ENCODE data around the gene SEC24B.

The SEC24B gene

DNA sequence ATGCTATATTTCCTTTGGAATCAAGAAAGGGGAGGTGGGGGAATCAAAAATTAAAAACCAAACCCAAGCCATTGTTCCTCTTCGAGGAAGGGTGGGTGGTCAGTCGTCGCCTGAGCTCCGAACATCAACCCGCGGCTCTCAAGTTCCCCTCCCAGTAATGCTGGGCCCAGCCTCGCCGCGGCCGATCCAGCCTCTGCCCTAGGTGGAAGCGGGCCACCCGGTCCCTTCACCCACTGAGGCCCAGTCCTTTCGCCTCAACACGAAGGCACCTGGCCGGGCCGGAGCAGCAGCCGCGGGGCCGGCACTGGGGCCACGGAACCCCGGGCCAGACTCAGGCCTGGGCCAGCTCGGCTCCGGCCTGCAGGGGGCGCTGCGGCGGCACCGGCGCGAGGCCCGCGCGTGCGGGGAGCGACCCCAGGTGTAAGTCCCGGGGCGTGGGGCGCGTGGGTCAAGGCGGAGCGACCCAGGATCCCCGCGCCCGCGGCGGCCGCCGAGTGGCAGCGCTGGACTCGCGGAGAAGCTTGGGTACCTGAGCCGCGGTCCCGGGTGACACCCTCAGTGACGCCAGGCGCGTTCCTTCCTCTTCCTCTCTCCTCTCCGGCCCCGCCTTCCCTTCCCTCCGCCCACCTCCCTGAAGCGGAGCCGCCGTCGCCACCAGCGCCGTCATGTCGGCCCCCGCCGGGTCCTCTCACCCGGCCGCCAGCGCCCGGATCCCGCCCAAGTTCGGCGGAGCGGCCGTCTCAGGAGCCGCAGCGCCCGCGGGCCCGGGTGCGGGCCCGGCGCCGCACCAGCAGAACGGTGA is at the start of gene SEC24B:
TSS of gene SEC24B (plus strand) at position 611 of the 802 bp plus-strand sequence. CDS start at position 666, 55 bp downstream.
- peak; percentile 73 for DNase-seq

- no peak for DNase-seq
Measured at GRCh38 chr4:109383823-109384222, 49.8 kb upstream of the SEC24B start.

DNA sequence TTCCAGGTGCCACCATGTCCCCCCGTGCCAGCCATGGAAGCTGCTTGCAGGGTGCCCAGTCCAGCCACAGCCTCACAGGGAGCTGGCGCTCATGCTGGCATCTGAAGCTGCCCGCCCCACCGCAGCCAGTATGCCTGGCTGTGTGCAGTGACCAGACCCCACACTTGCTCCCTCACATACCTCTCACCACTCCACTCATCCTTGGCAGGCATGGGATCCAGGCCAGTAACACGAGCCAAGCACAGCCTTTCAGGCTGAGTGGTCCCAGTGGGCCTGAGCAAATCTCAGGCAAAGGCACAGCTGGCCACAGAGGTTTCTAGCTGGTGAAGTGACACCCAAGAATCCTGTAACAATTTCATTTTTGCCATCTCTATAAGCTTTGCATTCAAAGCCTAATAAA is 48.4 kb upstream of the SEC24B start:
- no peak for DNase-seq

- no peak for DNase-seq
Measured at GRCh38 chr4:109389369-109390114, 44.1 kb upstream of the SEC24B start.

DNA sequence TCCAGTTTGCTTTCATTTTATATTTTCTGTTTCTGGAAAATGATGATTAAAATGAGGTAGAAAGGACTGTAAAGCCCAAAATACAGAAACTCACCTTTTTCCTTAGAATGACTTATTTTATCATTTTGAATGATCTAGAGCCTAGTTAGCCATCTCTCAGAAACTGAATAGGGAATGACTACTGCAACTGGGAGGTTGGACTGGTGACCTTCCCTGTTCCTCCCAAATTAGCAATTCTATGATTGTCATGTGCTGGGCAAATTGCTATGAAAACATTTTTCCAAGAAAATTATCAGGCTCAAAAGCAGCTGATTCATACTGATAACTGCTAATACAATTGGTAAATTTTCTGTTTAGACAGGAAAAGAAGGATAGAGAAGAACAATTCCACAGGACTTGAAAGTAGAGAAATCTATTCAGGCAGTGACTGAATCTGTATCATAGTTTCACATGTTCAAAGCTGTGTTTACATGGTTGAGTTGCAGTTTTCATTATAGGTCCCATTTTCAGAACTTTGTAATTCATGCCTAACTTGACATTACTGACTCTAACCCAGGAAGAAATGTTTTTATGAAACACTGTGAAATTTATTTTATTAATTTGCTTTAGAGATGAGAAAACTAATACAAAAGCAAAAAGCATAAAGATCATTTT is 43.4 kb upstream of the SEC24B start:
- no peak for DNase-seq

GRCh38 chr4:109395694-109396093 is 37.9 kb upstream of the SEC24B start:
- DNase-seq, result no peak

DNA sequence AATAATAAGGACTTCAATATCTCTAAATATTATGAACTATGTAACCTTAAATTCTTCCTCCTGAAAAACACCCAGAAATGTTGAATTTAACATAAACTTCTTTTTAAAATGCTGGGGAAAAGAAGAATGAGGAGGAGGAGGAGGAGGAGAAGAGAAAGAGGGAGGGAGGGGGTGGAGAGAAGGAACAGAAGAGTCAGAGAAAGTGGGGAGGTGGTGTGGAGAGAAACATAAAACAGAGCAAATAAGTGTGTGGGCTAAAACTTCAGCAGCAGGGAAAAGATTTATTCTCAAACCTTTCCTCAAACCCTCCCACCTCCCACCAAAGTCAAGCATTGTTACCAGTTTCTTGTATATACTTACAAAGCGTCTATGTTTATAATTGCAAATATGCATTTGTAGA is 34.7 kb upstream of the SEC24B start:
- no peak for DNase-seq

DNA sequence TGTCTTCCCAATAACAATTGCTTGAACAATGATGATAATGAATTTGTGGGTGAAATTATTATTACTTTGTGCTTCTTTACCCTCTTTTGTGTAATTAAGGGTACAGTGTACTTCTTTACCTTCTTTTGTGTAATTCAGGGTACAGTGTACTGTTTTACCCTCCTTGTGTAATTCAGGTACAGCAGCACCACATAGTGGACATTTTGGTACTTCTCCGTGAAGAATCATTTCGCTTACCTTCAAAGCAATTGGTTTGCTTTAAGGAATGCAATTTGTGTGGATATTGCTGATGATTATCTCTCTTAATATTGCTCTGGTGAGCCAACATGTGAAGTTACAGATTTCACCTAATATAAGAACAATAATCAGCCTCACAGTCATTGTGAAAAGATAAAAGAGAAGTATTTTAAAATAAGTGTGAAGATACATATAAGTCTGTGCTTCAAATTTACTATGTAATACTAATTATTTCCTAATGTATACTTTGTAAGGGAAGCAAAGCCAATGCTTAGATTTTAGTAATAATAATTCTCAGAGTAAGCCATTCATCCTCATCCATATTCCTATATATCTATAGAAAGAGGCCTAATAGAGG is 27.2 kb upstream of the SEC24B start:
- peak; percentile 45 for DNase-seq

DNA sequence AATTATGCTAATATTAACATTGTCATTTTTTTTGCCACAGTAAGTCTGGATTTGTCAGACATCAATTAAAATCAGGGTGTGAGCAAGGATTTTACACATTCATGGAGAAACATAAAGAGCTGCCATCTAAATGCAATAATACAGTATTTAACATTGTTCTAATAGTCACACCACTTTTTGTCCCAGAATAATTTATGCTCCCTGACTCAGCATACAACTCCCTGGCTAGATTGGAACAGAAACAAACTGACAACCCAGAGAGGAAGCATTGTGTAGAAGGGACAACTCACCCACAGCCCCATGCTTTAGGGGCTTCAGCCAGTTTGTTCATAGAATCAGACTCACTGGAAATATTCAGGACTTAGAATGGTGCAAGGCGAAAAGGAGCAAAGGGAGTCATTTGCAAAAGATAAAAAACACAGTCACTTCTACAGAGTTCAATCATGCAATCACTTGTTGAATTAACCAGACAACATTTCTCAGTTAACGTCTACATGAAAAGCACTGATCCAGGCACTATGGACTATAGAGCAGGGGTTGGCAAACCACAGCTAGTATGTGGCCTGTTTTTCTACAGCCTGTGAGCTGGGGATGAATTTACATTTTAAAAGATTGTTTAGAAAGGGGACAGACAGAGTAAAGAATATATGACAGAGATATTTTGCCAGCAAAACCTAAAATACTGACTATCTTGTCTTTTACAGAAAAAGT is 26.4 kb upstream of the SEC24B start:
- no peak for DNase-seq

- no peak for DNase-seq
Measured at GRCh38 chr4:109408711-109409110, 24.9 kb upstream of the SEC24B start.

DNA sequence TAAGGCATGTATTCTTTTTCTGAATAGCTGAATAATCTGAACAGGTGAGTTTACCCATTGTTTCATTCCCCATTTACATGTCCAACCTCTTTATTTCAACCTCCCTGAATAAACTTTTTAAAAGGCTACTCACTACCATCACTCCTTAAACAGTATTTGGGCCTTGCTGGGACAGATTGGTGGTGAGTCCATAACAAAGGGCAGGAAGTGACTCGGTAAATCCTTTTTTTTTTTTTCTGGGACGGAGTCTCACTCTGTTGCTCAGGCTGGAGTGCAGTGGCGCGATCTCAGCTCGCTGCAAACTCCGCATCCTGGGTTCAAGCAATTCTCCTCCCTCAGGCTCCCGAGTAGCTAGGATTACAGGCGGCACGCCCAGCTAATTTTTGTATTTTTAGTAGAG is 23.4 kb upstream of the SEC24B start:
- DNase-seq, result no peak

DNA sequence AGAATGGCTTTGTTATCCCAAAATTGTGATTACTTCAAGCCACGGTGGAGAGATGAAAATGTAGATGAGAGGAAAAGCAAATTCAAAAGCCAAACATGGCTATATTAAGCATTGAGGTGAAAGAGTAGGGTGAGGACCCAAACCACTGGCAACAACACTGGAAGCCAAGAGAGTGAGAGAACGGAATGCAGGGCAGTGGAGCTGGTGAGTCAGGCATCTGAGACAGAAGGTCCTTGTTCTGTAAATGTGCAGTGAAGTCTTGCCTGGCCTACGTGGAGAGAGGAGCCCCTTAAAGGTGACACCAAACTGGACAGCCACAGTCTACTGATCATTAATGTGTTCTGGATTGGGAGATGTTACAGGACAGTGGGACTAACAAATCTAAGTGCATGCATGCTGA is 22.8 kb upstream of the SEC24B start:
- DNase-seq, result no peak

GRCh38 chr4:109411964-109412363 is 21.7 kb upstream of the SEC24B start:
- peak; percentile 56 for DNase-seq

DNA sequence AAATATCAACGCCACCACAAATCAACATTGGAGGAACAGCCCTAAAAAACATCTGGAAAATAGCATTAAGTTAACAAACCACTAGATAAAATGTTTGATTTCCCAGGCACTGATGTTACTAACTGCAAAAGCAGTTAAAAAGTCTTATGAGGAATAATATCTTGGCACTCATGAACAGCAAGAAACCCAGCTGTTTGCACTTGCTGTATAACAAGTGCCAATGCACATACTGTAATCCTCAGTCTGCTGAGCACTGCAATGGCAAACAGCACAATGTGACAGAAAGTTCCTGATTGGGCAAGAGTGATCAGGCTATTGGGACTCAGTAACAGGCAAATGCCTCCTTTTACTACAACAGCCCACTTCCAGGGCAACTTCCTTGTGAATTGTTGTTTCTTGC is 20.8 kb upstream of the SEC24B start:
- no peak for DNase-seq

GRCh38 chr4:109414938-109415337 is 18.7 kb upstream of the SEC24B start:
- DNase-seq, result no peak

- DNase-seq, result no peak
Measured at GRCh38 chr4:109418588-109418987, 15.0 kb upstream of the SEC24B start.

DNA sequence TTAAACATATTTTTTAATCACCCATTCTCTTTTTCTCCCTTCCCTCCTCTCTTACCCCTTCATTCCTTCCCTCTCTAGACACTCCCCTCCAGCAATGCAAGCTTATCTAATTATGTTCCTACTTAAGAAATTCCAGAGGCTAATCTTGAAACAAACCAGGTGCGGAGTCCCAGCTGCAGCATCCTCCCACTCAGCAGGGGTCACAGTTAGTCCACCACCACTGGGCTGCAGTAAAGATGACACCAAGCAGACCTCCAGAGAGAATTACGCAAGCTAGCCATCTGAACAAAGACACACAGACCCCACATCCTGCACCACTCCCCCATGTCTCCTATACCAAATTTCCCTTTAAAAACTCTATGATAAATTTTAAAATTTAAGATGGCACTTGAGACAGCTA is 13.9 kb upstream of the SEC24B start:
- no peak for DNase-seq

DNA sequence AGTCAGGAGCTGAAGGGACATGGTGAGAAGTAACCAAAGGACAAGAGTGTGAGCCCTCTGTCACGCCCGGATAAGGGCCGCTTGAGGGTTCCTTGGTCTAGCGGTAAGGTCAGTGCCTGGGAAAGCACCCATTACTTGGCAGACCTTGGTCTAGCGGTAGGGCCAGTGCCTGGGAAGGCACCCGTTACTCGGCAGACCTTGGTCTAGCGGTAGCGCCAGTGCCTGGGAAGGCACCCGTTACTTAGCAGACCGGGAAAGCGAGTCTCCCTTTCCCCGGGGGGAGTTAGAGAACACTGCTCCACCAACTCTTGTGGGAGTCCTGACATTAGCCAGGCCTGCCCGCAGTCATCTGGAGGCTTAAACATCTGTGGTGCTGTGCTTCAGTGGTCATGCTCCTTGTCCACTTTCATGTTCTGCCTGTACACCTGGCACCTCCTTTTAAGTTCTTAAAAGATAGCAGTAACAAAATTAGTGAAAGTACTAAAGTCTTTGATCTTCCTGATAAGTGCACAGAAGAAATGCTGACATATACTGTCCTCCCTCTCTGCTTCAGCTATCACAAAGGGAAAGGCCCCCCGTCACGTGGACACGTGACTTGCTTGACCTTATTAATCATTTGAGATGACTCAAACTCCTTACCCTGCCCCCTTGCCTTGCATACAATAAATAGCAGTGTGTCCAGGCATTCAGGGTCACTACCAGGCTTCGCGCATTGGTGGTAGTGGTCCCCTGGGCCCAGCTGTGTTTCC is 9.3 kb upstream of the SEC24B start:
- DNase-seq, result no peak

DNA sequence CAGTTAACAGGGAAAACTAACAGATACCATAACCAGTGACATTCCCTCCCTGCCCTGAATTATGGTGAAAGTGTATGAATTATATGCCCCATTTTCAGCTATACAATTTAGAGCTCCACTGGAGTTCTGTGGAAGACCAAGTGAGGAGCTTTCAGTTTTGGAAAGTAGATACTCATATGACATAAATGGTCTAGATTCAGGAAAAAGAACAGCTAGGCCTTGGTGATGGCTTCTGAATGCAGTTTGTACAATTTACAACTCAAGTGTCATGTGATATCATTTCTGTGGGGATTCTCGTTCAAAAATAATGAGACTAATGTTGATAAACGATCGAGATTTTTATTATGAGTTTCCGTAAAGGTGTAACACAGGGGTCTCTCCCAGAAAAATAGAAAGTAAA is 8.2 kb upstream of the SEC24B start:
- no peak for DNase-seq

DNA sequence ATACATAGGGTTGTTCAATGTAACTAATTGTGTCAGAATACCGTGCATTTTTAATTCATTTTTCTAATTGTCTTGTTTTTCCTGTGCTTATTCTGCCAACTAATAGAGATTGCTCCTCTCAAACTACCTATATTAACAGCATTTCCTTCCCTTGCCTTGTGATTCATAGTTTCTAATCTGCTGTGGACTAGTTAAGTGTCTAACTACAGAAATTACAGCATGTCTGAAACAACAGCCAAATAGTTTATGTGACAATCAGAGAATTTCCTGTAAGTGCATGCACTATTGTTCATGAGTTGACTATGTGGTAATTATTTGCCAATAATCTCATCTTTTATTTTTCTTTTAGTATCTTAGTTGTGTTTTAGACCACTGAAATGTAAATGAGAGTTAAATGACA is 4.1 kb upstream of the SEC24B start:
- no peak for DNase-seq

GRCh38 chr4:109432203-109432602 is 1.4 kb upstream of the SEC24B start:
- DNase-seq, result no peak

DNA sequence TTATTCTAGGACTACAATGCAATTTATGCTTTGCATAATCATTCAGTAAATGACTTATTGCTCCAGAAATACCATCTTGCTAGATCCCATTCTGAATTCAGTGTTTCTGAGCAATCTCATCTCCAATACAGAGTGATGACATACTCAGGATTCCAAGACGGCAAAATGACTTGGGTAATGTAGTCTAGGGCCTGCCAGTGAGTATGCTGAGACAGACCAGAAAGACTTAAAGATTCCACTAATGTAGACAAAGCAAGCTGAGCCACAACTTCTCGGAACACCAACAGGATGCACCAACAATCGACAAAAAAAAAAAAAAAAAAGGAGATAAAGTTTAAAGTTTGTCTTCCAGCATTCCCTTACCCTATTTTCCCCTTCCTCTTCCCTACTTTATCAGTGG is 919 bp upstream of the SEC24B start:
- no peak for DNase-seq
